Islet precursor cell (in vitro differentiated cells): ENCODE data around the gene G6PC2.

Source experiments
- DNase-seq: peaks from one replicate; pipeline ENCODE4 v3.0.0-alpha.2; 2018

G6PC2 gene

GRCh38 chr2:168949324-168949723 lies 48.2 kb downstream of the G6PC2 start:
- DNase-seq, result no peak

DNA sequence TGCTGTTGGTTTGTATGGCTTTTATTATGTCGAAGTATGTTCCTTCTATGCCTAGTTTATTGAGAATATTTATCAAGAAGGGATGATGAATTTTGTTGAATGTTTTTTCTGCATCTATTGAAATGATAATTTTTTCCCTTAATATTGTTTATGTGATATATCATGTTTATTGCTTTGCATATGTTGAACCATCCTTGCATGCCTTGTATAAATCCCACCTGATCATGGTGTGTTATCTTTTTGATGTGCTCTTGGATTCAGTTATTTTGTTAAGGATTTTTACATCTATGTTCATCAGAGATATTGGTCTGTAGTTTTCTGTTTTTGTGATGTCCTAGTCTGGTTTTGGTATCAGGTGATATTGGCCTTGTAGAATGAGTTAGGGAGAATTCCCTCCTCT lies 50.8 kb downstream of the G6PC2 start:
- DNase-seq, result no peak

DNA sequence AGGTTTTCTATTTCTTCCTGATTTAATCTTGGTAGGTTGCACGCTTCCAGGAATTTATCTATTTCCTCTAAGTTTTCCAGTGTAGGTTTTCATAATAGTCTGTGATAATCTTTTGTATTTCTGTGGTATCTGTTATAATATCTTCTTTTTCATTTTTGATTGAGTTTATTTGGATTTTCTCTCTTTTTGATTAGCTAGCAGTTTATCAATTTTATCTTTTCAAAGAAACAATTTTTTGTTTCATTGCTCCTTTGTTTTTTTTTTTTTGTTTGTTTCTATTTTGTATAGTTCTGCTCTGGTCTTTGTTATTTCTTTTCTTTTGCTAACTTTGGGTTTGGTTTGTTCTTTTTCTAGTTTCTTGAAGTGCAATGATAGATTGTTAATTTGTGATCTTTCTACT lies 51.3 kb downstream of the G6PC2 start:
- DNase-seq, result no peak

GRCh38 chr2:168954256-168954655 lies 53.2 kb downstream of the G6PC2 start:
- DNase-seq, result no peak

DNA sequence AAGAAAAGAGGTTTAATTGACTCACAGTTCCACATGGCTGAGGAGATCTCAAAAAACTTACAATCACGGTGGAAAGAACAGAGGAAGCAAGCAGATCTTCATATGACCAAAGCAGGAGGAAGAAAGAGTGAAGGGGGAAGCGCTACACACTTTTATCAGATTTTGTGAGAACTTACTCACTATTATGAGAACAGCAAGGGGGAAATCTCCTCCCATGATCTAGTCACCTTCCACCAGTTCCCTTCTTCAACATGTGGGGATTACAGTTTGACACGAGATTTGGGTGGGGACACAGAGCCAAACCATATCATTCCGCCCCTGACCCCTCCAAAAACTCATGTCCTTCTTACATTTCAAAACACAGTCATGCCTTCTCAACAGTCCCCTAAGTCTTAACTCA lies 54.2 kb downstream of the G6PC2 start:
- DNase-seq, result no peak

- no peak for DNase-seq
These were observed 55.3 kb downstream of the G6PC2 start for GRCh38 chr2:168956392-168956791.
